Measurements from ENCODE around the gene TBL1Y. TPM values are rescaled to one million over a fixed set of nuclear protein-coding genes. Genes with fewer than 3 reads are reported as not detected.
A peak's percentile ranks its signal among the peaks of the same experiment; 100 is the strongest.

The TBL1Y gene
- polyA plus RNA-seq, 1 donor from 2014 or later: not detected

DNA sequence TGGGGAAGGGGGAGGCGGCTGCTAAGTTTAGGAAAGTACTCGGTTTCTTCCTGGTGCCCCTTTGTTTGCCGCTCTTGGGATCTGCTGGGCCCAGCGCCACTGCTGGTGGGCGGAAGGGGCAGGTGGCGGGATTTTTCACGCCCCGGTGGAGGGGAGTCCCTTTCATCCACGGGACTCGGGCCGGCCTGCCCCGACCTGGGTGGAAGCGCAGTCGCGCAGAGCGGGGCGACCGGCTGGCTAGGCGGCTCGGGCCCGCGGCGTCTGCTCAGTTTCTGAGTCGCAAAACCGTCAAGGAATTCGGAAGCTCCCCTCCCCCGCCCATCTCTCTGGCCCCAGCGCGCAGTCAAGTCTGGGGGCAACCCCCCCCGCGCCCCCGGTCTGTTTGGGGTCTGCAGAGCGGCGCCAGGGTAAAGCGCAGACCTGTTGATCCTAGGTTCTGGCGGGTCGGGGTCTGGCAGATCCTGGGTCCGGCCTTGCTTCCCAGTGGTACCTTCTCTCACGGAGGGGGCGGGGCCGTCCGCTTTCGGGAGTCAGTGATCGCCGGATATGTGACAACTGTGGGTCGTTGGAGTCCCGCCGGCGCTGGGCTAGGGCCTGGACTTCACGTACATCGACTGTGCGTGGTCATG lies 870 bp downstream of the TBL1Y start, which contains the start of gene AMELY:
Gene AMELY (minus strand): TSS at position 500 of the 629 bp plus-strand sequence. CDS start 39,144 bp downstream, outside the sequence.
- H3K4me2 ChIP-seq (ENCODE audit: low read length): peak within 1 kb of the TSS; percentile 25
- no peaks in the 10 kb centered on the region for H3K9me2 ChIP-seq (ENCODE audit: insufficient read depth, low read length)
- no peak within 1 kb of the TSS for H3K27ac ChIP-seq (ENCODE audit: low read length)
- no peak within 1 kb of the TSS for H3K9ac ChIP-seq (ENCODE audit: low read length)
- H3K36me3 ChIP-seq (ENCODE audit: insufficient read depth, low read length): no peaks in the 10 kb centered on the region
- no peak within 1 kb of the TSS for H2AFZ ChIP-seq (ENCODE audit: low read depth, low read length)
- peak within 1 kb of the TSS; percentile 69 for H3K4me3 ChIP-seq (ENCODE audit: low read length)
- no peaks in the 10 kb centered on the region for H4K20me1 ChIP-seq (ENCODE audit: insufficient read depth)
- no peaks in the 10 kb centered on the region for H3F3A ChIP-seq (ENCODE audit: insufficient read depth, low read length, poor library complexity, severe bottlenecking)
- no peaks in the 10 kb centered on the region for H3K79me2 ChIP-seq (replicated peaks; ENCODE audit: insufficient read depth, low read length)
- H3K9me3 ChIP-seq (ENCODE audit: low read length): no peaks in the 10 kb centered on the region
- TF ChIP-seq POLR2AphosphoS5 (IDR thresholded peaks at IDR 0.05) (no peak), MXI1 (conservative IDR thresholded peaks at IDR 0.05; ENCODE audit: poor library complexity, severe bottlenecking) (no peak), EP300 (conservative IDR thresholded peaks at IDR 0.05; ENCODE audit: poor library complexity, severe bottlenecking) (no peak), TAF1 (IDR thresholded peaks at IDR 0.05; ENCODE audit: low read depth) (no peak), SMC3 (conservative IDR thresholded peaks at IDR 0.05; ENCODE audit: poor library complexity) (no peak)
- peaks cover 19% of the 10 kb centered on the region for H3K27me3 ChIP-seq (ENCODE audit: insufficient read depth, low read depth, low read length)

DNA sequence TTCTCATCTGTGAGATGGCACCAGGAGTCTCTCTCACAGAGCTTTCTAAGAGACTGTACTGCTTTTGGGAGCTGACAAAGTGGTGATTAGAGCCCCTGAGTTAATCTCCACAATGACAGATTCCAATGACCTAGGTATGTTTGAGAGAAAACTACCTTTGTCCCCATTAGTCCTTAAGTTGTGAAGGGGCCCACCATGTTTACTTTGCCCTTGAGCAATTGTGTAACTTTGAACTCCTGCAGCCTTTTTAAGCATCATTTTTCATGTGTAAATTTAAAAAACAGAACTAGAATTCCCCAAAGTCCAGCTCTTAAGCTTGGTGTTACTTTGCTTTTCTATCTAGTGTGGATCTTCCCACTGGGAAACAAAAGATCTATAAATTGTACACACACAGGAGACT lies 2.9 kb downstream of the TBL1Y start:
- no peaks in the 10 kb centered on the region for H3K9me2 ChIP-seq (ENCODE audit: insufficient read depth, low read length)
- H3K9me3 ChIP-seq (ENCODE audit: low read length): no peaks in the 10 kb centered on the region
- H4K20me1 ChIP-seq (ENCODE audit: insufficient read depth): no peaks in the 10 kb centered on the region
- no peaks in the 10 kb centered on the region for H3K36me3 ChIP-seq (ENCODE audit: insufficient read depth, low read length)
- TF ChIP-seq EP300 (conservative IDR thresholded peaks at IDR 0.05; ENCODE audit: poor library complexity, severe bottlenecking): no peak
- no peak for TF ChIP-seq SMC3 (conservative IDR thresholded peaks at IDR 0.05; ENCODE audit: poor library complexity)
- TF ChIP-seq EZH2 (IDR thresholded peaks at IDR 0.05; ENCODE audit: borderline replicate concordance, insufficient read depth, low read length, poor library complexity, severe bottlenecking): no peak
- TF ChIP-seq MXI1 (conservative IDR thresholded peaks at IDR 0.05; ENCODE audit: poor library complexity, severe bottlenecking): no peak
- no peak for TF ChIP-seq RAD21 (conservative IDR thresholded peaks at IDR 0.05)
- TF ChIP-seq, protein P1, sequence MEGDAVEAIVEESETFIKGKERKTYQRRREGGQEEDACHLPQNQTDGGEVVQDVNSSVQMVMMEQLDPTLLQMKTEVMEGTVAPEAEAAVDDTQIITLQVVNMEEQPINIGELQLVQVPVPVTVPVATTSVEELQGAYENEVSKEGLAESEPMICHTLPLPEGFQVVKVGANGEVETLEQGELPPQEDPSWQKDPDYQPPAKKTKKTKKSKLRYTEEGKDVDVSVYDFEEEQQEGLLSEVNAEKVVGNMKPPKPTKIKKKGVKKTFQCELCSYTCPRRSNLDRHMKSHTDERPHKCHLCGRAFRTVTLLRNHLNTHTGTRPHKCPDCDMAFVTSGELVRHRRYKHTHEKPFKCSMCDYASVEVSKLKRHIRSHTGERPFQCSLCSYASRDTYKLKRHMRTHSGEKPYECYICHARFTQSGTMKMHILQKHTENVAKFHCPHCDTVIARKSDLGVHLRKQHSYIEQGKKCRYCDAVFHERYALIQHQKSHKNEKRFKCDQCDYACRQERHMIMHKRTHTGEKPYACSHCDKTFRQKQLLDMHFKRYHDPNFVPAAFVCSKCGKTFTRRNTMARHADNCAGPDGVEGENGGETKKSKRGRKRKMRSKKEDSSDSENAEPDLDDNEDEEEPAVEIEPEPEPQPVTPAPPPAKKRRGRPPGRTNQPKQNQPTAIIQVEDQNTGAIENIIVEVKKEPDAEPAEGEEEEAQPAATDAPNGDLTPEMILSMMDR (IDR thresholded peaks at IDR 0.05; ENCODE audit: poor library complexity, severe bottlenecking): no peak
- no peak for TF ChIP-seq TAF1 (IDR thresholded peaks at IDR 0.05; ENCODE audit: low read depth)
- TF ChIP-seq, protein P2, sequence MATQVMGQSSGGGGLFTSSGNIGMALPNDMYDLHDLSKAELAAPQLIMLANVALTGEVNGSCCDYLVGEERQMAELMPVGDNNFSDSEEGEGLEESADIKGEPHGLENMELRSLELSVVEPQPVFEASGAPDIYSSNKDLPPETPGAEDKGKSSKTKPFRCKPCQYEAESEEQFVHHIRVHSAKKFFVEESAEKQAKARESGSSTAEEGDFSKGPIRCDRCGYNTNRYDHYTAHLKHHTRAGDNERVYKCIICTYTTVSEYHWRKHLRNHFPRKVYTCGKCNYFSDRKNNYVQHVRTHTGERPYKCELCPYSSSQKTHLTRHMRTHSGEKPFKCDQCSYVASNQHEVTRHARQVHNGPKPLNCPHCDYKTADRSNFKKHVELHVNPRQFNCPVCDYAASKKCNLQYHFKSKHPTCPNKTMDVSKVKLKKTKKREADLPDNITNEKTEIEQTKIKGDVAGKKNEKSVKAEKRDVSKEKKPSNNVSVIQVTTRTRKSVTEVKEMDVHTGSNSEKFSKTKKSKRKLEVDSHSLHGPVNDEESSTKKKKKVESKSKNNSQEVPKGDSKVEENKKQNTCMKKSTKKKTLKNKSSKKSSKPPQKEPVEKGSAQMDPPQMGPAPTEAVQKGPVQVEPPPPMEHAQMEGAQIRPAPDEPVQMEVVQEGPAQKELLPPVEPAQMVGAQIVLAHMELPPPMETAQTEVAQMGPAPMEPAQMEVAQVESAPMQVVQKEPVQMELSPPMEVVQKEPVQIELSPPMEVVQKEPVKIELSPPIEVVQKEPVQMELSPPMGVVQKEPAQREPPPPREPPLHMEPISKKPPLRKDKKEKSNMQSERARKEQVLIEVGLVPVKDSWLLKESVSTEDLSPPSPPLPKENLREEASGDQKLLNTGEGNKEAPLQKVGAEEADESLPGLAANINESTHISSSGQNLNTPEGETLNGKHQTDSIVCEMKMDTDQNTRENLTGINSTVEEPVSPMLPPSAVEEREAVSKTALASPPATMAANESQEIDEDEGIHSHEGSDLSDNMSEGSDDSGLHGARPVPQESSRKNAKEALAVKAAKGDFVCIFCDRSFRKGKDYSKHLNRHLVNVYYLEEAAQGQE (IDR thresholded peaks at IDR 0.05; ENCODE audit: borderline replicate concordance): no peak
- no peak for TF ChIP-seq POLR2AphosphoS5 (IDR thresholded peaks at IDR 0.05)
- H3F3A ChIP-seq (ENCODE audit: insufficient read depth, low read length, poor library complexity, severe bottlenecking): no peaks in the 10 kb centered on the region
- no peak overlapping the region for H3K9ac ChIP-seq (ENCODE audit: low read length)
- H3K27ac ChIP-seq (ENCODE audit: low read length): no peak overlapping the region
- no peaks in the 10 kb centered on the region for H3K79me2 ChIP-seq (replicated peaks; ENCODE audit: insufficient read depth, low read length)
- no peak overlapping the region for H2AFZ ChIP-seq (ENCODE audit: low read depth, low read length)
- peaks cover 19% of the 10 kb centered on the region for H3K27me3 ChIP-seq (ENCODE audit: insufficient read depth, low read depth, low read length)
- no peak overlapping the region for H3K4me3 ChIP-seq (ENCODE audit: low read length)
- H3K4me2 ChIP-seq (ENCODE audit: low read length): no peak overlapping the region

Measured in neural cell (in vitro differentiated cells).